Neural cell (in vitro differentiated cells): ENCODE data around the gene ICAM3. TPM values are rescaled to one million over a fixed set of nuclear protein-coding genes. Genes with fewer than 3 reads are reported as not detected.
"Not testable (repeated sequence)": the region's sequence is repeated elsewhere in the genome, so short reads cannot be mapped to it uniquely, and the experiment has no call there.

Experiments
- H2AFZ ChIP-seq: fragments of 200-600, 300-800 bp; sonication (generic), shearing (Covaris generic); 2 replicates; pipeline ENCODE4 v1.6.0; 2014; ENCODE audit warnings: low read depth, mild to moderate bottlenecking, antibody characterized with exemption, low read length, moderate library complexity
- H3F3A ChIP-seq: fragments of 200-600 bp; shearing (Covaris generic); 2 replicates; pipeline ENCODE4 v1.6.1; 2016; ENCODE audit warnings: mild to moderate bottlenecking, moderate library complexity, mixed read lengths, antibody characterized with exemption, low read length; ENCODE audit not compliant: insufficient read depth, poor library complexity, severe bottlenecking
- H3K27ac ChIP-seq: fragments of 200-600, 300-800 bp; sonication (generic), shearing (Covaris generic); 2 replicates; pipeline ENCODE4 v1.5.1; 2014; ENCODE audit warnings: mild to moderate bottlenecking, low read length, moderate library complexity
- H3K27me3 ChIP-seq: fragments of 300-800, 200-600 bp; sonication (generic), shearing (Covaris generic); 2 replicates; pipeline ENCODE4 v1.6.0; 2014; ENCODE audit warnings: mild to moderate bottlenecking, low read depth, low read length, moderate library complexity; ENCODE audit not compliant: insufficient read depth
- H3K36me3 ChIP-seq: fragments of 300-800, 200-600 bp; sonication (generic), shearing (Covaris generic); 2 replicates; pipeline ENCODE4 v1.5.1; 2014; ENCODE audit warnings: mild to moderate bottlenecking, antibody characterized with exemption, low read length, moderate library complexity; ENCODE audit not compliant: insufficient read depth
- H3K4me2 ChIP-seq: fragments of 300-800, 200-600 bp; sonication (generic), shearing (Covaris generic); 2 replicates; pipeline ENCODE4 v1.6.0; 2014; ENCODE audit warnings: mild to moderate bottlenecking, low read length
- H3K4me3 ChIP-seq: fragments of 300-800, 200-600 bp; sonication (generic), shearing (Covaris generic); 2 replicates; pipeline ENCODE4 v1.5.1; 2014; ENCODE audit warnings: mild to moderate bottlenecking, low read length, moderate library complexity
- H3K79me2 ChIP-seq: fragments of 200-600 bp; shearing (Covaris generic); replicated peaks from 2 replicates; pipeline ENCODE4 v1.6.0; 2014; ENCODE audit warnings: mild to moderate bottlenecking, low read length, moderate library complexity; ENCODE audit not compliant: insufficient read depth
- H3K9ac ChIP-seq: fragments of 300-800, 200-600 bp; sonication (generic), shearing (Covaris generic); 2 replicates; pipeline ENCODE4 v1.6.1; 2016; ENCODE audit warnings: mild to moderate bottlenecking, low read length, mixed read lengths
- H3K9me2 ChIP-seq: fragments of 200-600 bp; shearing (Covaris generic); 2 replicates; pipeline ENCODE4 v1.6.1; 2016; ENCODE audit warnings: mild to moderate bottlenecking, low read length, mixed read lengths; ENCODE audit not compliant: insufficient read depth
- H3K9me3 ChIP-seq: fragments of 200-600, 300-800 bp; sonication (generic), shearing (Covaris generic); 2 replicates; pipeline ENCODE4 v1.6.1; 2016; ENCODE audit warnings: mild to moderate bottlenecking, mixed run types, low read length, moderate library complexity, mixed read lengths
- H4K20me1 ChIP-seq: fragments of 200-600 bp; shearing (Covaris generic); 2 replicates; pipeline ENCODE4 v1.6.1; 2016; ENCODE audit warnings: mild to moderate bottlenecking, mixed run types; ENCODE audit not compliant: insufficient read depth
- EP300 ChIP-seq: fragments of 450-650 bp; conservative IDR thresholded peaks from 2 replicates; pipeline ENCODE4 v1.6.1; 2014; ENCODE audit warnings: antibody characterized with exemption, mild to moderate bottlenecking, moderate library complexity; ENCODE audit not compliant: poor library complexity, severe bottlenecking
- EZH2 ChIP-seq: fragments of 200-600, 300-800 bp; shearing (Covaris generic), sonication (generic); IDR thresholded peaks from 2 replicates; pipeline ENCODE4 v1.6.1; 2014; ENCODE audit warnings: antibody characterized with exemption, low read length, borderline replicate concordance, mild to moderate bottlenecking; ENCODE audit not compliant: insufficient read depth, poor library complexity, severe bottlenecking
- MXI1 ChIP-seq: fragments of 450-650 bp; conservative IDR thresholded peaks from 2 replicates; pipeline ENCODE4 v1.6.1; 2014; ENCODE audit warnings: antibody characterized with exemption, mild to moderate bottlenecking; ENCODE audit not compliant: poor library complexity, severe bottlenecking
- POLR2AphosphoS5 ChIP-seq: IDR thresholded peaks from 2 replicates; pipeline ENCODE4 v1.6.1; 2012
- RAD21 ChIP-seq: fragments of 450-650 bp; conservative IDR thresholded peaks from 2 replicates; pipeline ENCODE4 v1.6.1; 2014; ENCODE audit warnings: antibody characterized with exemption, mild to moderate bottlenecking, moderate library complexity
- SMC3 ChIP-seq: fragments of 450-650 bp; conservative IDR thresholded peaks from 2 replicates; pipeline ENCODE4 v1.6.1; 2014; ENCODE audit warnings: antibody characterized with exemption, mild to moderate bottlenecking, moderate library complexity; ENCODE audit not compliant: poor library complexity
- TAF1 ChIP-seq: IDR thresholded peaks from 2 replicates; pipeline ENCODE4 v1.6.1; 2012; ENCODE audit warnings: low read depth
- polyA plus RNA-seq: library from polyadenylated mRNA; depleted of rRNA; stranded (reverse); fragments of >200 nt; gene quantifications from 2 replicates; pipeline ENCODE4 v1.2.3, GENCODE V29; 2014
- TF ChIP-seq, protein P1 (sequence below): fragments of 450-650 bp; IDR thresholded peaks from 2 replicates; pipeline ENCODE4 v1.5.1; 2014; ENCODE audit warnings: antibody characterized with exemption, mild to moderate bottlenecking, moderate library complexity; ENCODE audit not compliant: poor library complexity, severe bottlenecking
- TF ChIP-seq, protein P2 (sequence below): IDR thresholded peaks from 2 replicates; pipeline ENCODE4 v1.6.1; 2012; ENCODE audit warnings: borderline replicate concordance

ICAM3 gene
- polyA plus RNA-seq, 1 donor from 2014 or later = 0.53 TPM

- Histone ChIP-seq H2AFZ (no peak overlapping the region), H3K79me2 (no peaks in the 10 kb centered on the region), H3K9me3 (no peaks in the 10 kb centered on the region), H4K20me1 (no peaks in the 10 kb centered on the region), H3K27ac (no peak overlapping the region), H3K36me3 (no peaks in the 10 kb centered on the region), H3K9ac (no peak overlapping the region), H3K9me2 (no peaks in the 10 kb centered on the region), H3F3A (no peaks in the 10 kb centered on the region), H3K27me3 (no peaks in the 10 kb centered on the region), H3K4me3 (no peak overlapping the region), H3K4me2 (no peak overlapping the region)
- TF ChIP-seq POLR2AphosphoS5 (no peak), MXI1 (no peak), EP300 (no peak), TAF1 (no peak), EZH2 (no peak), SMC3 (no peak), RAD21 (no peak)
- TF ChIP-seq, protein P1, sequence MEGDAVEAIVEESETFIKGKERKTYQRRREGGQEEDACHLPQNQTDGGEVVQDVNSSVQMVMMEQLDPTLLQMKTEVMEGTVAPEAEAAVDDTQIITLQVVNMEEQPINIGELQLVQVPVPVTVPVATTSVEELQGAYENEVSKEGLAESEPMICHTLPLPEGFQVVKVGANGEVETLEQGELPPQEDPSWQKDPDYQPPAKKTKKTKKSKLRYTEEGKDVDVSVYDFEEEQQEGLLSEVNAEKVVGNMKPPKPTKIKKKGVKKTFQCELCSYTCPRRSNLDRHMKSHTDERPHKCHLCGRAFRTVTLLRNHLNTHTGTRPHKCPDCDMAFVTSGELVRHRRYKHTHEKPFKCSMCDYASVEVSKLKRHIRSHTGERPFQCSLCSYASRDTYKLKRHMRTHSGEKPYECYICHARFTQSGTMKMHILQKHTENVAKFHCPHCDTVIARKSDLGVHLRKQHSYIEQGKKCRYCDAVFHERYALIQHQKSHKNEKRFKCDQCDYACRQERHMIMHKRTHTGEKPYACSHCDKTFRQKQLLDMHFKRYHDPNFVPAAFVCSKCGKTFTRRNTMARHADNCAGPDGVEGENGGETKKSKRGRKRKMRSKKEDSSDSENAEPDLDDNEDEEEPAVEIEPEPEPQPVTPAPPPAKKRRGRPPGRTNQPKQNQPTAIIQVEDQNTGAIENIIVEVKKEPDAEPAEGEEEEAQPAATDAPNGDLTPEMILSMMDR = no peak
- TF ChIP-seq, protein P2, sequence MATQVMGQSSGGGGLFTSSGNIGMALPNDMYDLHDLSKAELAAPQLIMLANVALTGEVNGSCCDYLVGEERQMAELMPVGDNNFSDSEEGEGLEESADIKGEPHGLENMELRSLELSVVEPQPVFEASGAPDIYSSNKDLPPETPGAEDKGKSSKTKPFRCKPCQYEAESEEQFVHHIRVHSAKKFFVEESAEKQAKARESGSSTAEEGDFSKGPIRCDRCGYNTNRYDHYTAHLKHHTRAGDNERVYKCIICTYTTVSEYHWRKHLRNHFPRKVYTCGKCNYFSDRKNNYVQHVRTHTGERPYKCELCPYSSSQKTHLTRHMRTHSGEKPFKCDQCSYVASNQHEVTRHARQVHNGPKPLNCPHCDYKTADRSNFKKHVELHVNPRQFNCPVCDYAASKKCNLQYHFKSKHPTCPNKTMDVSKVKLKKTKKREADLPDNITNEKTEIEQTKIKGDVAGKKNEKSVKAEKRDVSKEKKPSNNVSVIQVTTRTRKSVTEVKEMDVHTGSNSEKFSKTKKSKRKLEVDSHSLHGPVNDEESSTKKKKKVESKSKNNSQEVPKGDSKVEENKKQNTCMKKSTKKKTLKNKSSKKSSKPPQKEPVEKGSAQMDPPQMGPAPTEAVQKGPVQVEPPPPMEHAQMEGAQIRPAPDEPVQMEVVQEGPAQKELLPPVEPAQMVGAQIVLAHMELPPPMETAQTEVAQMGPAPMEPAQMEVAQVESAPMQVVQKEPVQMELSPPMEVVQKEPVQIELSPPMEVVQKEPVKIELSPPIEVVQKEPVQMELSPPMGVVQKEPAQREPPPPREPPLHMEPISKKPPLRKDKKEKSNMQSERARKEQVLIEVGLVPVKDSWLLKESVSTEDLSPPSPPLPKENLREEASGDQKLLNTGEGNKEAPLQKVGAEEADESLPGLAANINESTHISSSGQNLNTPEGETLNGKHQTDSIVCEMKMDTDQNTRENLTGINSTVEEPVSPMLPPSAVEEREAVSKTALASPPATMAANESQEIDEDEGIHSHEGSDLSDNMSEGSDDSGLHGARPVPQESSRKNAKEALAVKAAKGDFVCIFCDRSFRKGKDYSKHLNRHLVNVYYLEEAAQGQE = no peak
Measured at GRCh38 chr19:10339977-10340376, 553 bp upstream of the ICAM3 start.

DNA sequence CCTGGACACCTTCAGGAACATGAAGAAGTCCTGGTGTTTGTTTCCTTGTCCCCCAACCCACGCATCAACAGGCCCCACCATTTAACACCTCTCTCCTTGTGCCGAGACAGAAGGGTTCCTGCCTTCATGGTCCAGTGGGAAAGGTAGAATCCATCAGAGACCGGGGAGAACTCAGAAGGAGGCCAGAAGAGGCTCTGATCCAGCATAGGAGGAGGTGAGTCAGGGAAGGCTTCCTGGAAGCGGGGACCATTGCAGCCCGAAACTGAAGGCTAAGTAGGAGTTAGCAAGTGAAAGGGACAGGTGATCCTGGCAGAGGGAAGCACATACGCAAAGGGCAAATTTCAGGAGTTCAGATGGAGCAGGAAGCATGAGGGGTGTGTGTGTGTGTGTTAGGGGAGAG is 484 bp downstream of the ICAM3 start:
- no peaks in the 10 kb centered on the region for H3K9me3 ChIP-seq
- H3K9me2 ChIP-seq = no peaks in the 10 kb centered on the region
- TF ChIP-seq, protein P2 = no peak
- TF ChIP-seq RAD21 = no peak
- no peak for TF ChIP-seq TAF1
- no peaks in the 10 kb centered on the region for H3K27me3 ChIP-seq
- H2AFZ ChIP-seq = no peak overlapping the region
- no peaks in the 10 kb centered on the region for H3K79me2 ChIP-seq
- no peaks in the 10 kb centered on the region for H4K20me1 ChIP-seq
- no peaks in the 10 kb centered on the region for H3F3A ChIP-seq
- H3K4me2 ChIP-seq = no peak overlapping the region
- no peak overlapping the region for H3K4me3 ChIP-seq
- H3K9ac ChIP-seq = no peak overlapping the region
- no peaks in the 10 kb centered on the region for H3K36me3 ChIP-seq
- H3K27ac ChIP-seq = no peak overlapping the region

DNA sequence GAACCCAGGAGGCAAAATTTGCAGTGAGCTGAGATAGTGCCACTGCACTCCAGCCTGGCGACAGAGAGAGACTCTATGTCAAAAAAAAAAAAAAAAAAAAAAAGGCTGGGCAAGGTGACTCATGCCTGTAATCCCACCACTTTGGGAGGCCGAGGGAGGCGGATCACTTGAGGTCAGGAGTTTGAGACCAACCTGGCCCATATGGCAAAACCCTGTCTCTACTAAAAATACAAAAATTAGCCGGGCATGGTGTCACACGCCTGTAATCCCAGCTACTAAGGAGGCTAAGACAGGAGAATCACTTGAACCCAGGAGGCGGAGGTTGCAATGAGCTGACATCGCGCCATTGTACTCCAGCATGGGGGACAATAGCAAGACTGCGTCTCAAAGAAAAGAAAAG is 2.7 kb downstream of the ICAM3 start:
- not testable (repeated sequence) for H3K9me2 ChIP-seq, H3F3A ChIP-seq, H4K20me1 ChIP-seq, H3K27ac ChIP-seq, H3K4me3 ChIP-seq, H3K36me3 ChIP-seq, H3K4me2 ChIP-seq, H3K27me3 ChIP-seq, H3K9ac ChIP-seq, H2AFZ ChIP-seq, H3K9me3 ChIP-seq, H3K79me2 ChIP-seq
